Upper lobe of left lung (tissue), 6 donors: ENCODE data around the gene SLC25A5. TPM values are rescaled to one million over a fixed set of nuclear protein-coding genes. Genes with fewer than 3 reads are reported as not detected.
A peak's percentile ranks its signal among the peaks of the same experiment; 100 is the strongest.

Experiments
- ATAC-seq, 2 donors: fragments of 200-7000 bp; cut with Tn5 transposase; one replicate each; pipeline ENCODE4 v1.9.1; 2022; ENCODE audit warnings: mild to moderate bottlenecking in 2 of 2, moderate library complexity in 2 of 2; ENCODE audit not compliant: low FRiP score in 2 of 2
- DNase-seq, 2 donors: peaks; one replicate each; pipeline ENCODE4 v3.0.0-alpha.2; 2019 to 2020
- H3K27ac ChIP-seq, 4 donors: fragments of 200-600 bp; sonication (generic); one replicate each; pipeline ENCODE4 v1.5.1; 2016 to 2019
- H3K27me3 ChIP-seq, 4 donors: fragments of 200-600 bp; sonication (generic); one replicate each; pipeline ENCODE4 v1.5.1; 2017 to 2019
- H3K36me3 ChIP-seq, 4 donors: fragments of 200-600 bp; sonication (generic); one replicate each; pipeline ENCODE4 v1.5.1; 2016 to 2019
- H3K4me1 ChIP-seq, 4 donors: fragments of 200-600 bp; sonication (generic); one replicate each; pipeline ENCODE4 v1.5.1; 2018 to 2019
- H3K4me3 ChIP-seq, 4 donors: fragments of 200-600 bp; sonication (generic); one replicate each; pipeline ENCODE4 v1.5.1; 2017 to 2019; ENCODE audit warnings: mild to moderate bottlenecking in 2 of 4, moderate library complexity in 1 of 4
- H3K9me3 ChIP-seq, 4 donors: fragments of 200-600 bp; sonication (generic); one replicate each; pipeline ENCODE4 v1.5.1; 2018 to 2019
- CTCF ChIP-seq, 6 experiments: fragments of 450-650 bp in 4 of 6; fragments of 200-600 bp in 2 of 6; sonication (generic) in 2 of 6; IDR thresholded peaks; one replicate each; pipeline ENCODE4 v1.5.1; 2016 to 2019; ENCODE audit warnings: antibody characterized with exemption in 6 of 6
- EP300 ChIP-seq, 4 donors: sonication (generic); formaldehyde crosslinking; IDR thresholded peaks; one replicate each; pipeline ENCODE4 v1.5.1; 2017; ENCODE audit warnings: antibody characterized with exemption in 4 of 4, control low read depth in 2 of 4
- POLR2A ChIP-seq, 4 donors: fragments of 450-650 bp; IDR thresholded peaks; one replicate each; pipeline ENCODE4 v1.5.1; 2016 to 2017; ENCODE audit warnings: antibody characterized with exemption in 4 of 4, mild to moderate bottlenecking in 2 of 4
- POLR2AphosphoS5 ChIP-seq, 2 donors: sonication (generic); formaldehyde crosslinking; IDR thresholded peaks; one replicate each; pipeline ENCODE4 v1.5.1; 2017; ENCODE audit warnings: antibody characterized with exemption in 2 of 2
- WGBS, 2 donors: methylation state at CpG; one replicate each; pipeline ENCODE4 v1.1.5; 2017 to 2018; 5-methylcytosine and 5-hydroxymethylcytosine counted together
- total RNA-seq, 6 donors: library from RNA; depleted of rRNA in 4 of 6; stranded (reverse); fragments of >200 nt in 4 of 6; gene quantifications; one replicate each; pipeline versions ENCODE4 v1.1.0 to v1.2.1, GENCODE V29; 2016 to 2021
- donor health status: DM: no; HTN: no; CAD: no; lungs with moderate emphysema.
- donor health status: DM: no; HTN: yes; CAD: no; lungs with severe emphysema.

SLC25A5 gene
- total RNA-seq, 6 donors from 2014 or later: 180 to 494 (median 325) TPM

GRCh38 chrX:119466970-119467369 is 1.3 kb upstream of the SLC25A5 start:
- Histone ChIP-seq H3K4me3 (no peak overlapping the region), H3K27me3 (no peaks in the 10 kb centered on the region), H3K27ac (peak overlapping the region in 1 of 4 donors; percentile 98), H3K4me1 (peaks cover 0 to 10% (median 2%) of the 10 kb centered on the region in 4 donors), H3K9me3 (no peaks in the 10 kb centered on the region), H3K36me3 (peaks cover 0 to 17% (median 3%) of the 10 kb centered on the region in 4 donors)
- ATAC-seq (no peak), DNase-seq (no peak)
- 59 to 69% methylated on average over 2 to 3 of the region's 3 CpGs for WGBS, 2 donors
- TF ChIP-seq CTCF (IDR thresholded peaks at IDR 0.05) (no peak), EP300 (IDR thresholded peaks at IDR 0.05) (no peak), POLR2A (IDR thresholded peaks at IDR 0.05) (no peak)

GRCh38 chrX:119467433-119467832 is 811 bp upstream of the SLC25A5 start:
- Histone ChIP-seq H3K9me3 (no peaks in the 10 kb centered on the region), H3K27me3 (no peaks in the 10 kb centered on the region), H3K27ac (peak overlapping the region in 2 of 4 donors; percentile 94 to 98), H3K4me1 (peaks cover 0 to 10% (median 2%) of the 10 kb centered on the region in 4 donors), H3K4me3 (peak overlapping the region in 2 of 4 donors; percentile 81 to 87), H3K36me3 (peaks cover 0 to 17% (median 3%) of the 10 kb centered on the region in 4 donors)
- TF ChIP-seq POLR2A (IDR thresholded peaks at IDR 0.05) (no peak), EP300 (IDR thresholded peaks at IDR 0.05) (no peak), POLR2AphosphoS5 (IDR thresholded peaks at IDR 0.05) (no peak), CTCF (IDR thresholded peaks at IDR 0.05) (no peak)
- no peak for DNase-seq
- WGBS, 2 donors: 64 to 77% methylated on average over 5 to 6 of the region's 6 CpGs
- ATAC-seq: no peak

- Histone ChIP-seq H3K4me1 (peaks cover 0 to 10% (median 2%) of the 10 kb centered on the region in 4 donors), H3K27me3 (no peaks in the 10 kb centered on the region), H3K36me3 (peaks cover 0 to 17% (median 3%) of the 10 kb centered on the region in 4 donors), H3K4me3 (peak overlapping the region; percentile 68 to 87 (median 78)), H3K9me3 (no peaks in the 10 kb centered on the region), H3K27ac (peak overlapping the region; percentile 94 to 98 (median 96))
- no peak for TF ChIP-seq EP300 (IDR thresholded peaks at IDR 0.05)
- peak in 1 of 2 donors; percentile 56 for TF ChIP-seq POLR2AphosphoS5 (IDR thresholded peaks at IDR 0.05)
- peak; percentile 49 to 93 (median 86) for TF ChIP-seq CTCF (IDR thresholded peaks at IDR 0.05)
- peak in 1 of 4 donors; percentile 9 for TF ChIP-seq POLR2A (IDR thresholded peaks at IDR 0.05)
- ATAC-seq: peak; percentile 90 to 96
- DNase-seq: peak; percentile 92 to 97
- 40% methylated on average over 75 of the region's 78 CpGs; no CpG with 5 or more reads in 1 of the 2 donors for WGBS, 2 donors
Observed at GRCh38 chrX:119468551-119469312, 488 bp downstream of the SLC25A5 start.

- no peak for ATAC-seq
- H3K27me3 ChIP-seq: no peaks in the 10 kb centered on the region
- TF ChIP-seq EP300 (IDR thresholded peaks at IDR 0.05) (no peak), POLR2AphosphoS5 (IDR thresholded peaks at IDR 0.05) (no peak), CTCF (IDR thresholded peaks at IDR 0.05) (no peak), POLR2A (IDR thresholded peaks at IDR 0.05) (no peak)
- H3K27ac ChIP-seq: peak overlapping the region; percentile 73 to 97 (median 95)
- WGBS, 2 donors: 11 to 49% methylated on average over 3 to 8 of the region's 8 CpGs
- H3K9me3 ChIP-seq: no peaks in the 10 kb centered on the region
- no peak for DNase-seq
- H3K4me1 ChIP-seq: peaks cover 0 to 10% (median 2%) of the 10 kb centered on the region in 4 donors
- H3K36me3 ChIP-seq: peaks cover 0 to 17% (median 3%) of the 10 kb centered on the region in 4 donors
- H3K4me3 ChIP-seq: peak overlapping the region; percentile 16 to 87 (median 78)
Observed at GRCh38 chrX:119469313-119469635, 1.0 kb downstream of the SLC25A5 start.
